Effector CD4-positive, alpha-beta T cell (primary cell): ENCODE data around the gene PRAMEF18. TPM values are rescaled to one million over a fixed set of nuclear protein-coding genes. Genes with fewer than 3 reads are reported as not detected.
"Not testable (repeated sequence)": the region's sequence is repeated elsewhere in the genome, so short reads cannot be mapped to it uniquely, and the experiment has no call there.

Experiments used
- DNase-seq: peaks from one replicate; pipeline ENCODE4 v3.0.0-alpha.2; 2020
- total RNA-seq: gene quantifications from one replicate; lab custom pipeline; 2026; lab: John Stamatoyannopoulos, UW

The PRAMEF18 gene, protein sequence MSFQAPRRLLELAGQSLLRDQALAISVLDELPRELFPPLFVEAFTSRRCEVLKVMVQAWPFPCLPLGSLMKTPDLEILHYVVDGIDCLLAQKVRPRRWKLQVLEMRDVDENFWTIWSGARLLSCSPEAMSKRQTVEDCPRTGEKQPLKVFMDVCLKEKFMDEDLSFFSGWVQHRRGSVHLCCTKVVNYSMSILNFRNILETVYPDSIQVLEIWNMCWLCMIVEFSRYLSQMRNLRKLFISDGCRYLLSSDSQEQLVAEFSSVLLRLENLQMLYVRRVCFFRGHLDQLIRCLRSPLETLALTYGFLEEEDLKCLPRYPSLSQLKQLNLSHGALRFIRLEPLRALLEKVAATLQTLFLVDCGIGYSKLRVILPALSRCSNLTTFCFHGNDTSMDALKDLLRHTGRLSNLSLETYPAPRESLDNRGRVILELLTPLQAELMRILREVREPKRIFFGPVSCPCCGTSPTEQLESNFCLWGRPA
- not detected for total RNA-seq

DNA sequence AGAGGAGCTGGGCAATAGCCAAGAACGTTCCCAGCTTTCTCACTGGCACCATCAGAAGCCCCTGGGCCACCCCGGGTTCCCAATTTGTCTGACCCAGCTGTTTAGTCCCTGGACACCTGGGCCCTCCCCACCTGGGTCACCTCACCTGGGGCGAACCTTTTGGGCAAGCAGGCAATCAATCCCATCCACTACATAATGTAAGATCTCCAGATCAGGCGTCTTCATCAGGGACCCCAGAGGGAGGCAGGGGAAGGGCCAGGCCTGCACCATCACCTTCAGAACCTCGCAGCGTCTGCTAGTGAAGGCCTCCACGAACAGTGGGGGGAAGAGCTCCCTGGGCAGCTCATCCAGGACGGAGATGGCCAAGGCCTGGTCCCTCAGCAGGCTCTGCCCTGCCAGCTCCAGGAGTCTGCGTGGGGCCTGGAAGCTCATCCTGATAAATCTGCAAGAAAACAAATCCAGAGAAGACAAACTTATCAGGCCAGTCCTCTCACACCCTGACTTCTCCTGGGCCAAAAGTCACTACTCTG is at the start of gene PRAMEF18:
TSS of gene PRAMEF18 (minus strand) at position 480 of the 530 bp plus-strand sequence. CDS start at position 432, 48 bp downstream.
- DNase-seq = not testable (repeated sequence)

DNA sequence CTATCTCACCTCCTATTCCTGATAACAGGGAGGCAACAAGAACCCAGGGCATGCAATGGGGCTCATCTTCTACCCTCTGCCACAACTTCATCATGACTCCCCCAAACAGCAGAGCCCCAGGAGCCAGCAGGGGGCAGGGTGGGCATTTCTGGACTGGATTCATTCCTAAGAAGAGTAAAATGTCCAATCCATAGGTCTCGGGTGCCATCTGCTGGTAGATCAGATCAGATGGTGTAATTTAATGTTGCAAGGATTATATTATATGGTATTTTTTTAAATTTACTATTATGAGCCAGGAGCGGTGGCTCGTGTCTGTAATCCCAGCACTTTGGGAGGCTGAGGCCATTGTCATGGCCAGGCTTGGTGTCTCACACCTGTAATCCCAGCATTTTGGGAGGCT is 39.2 kb upstream of the PRAMEF18 start:
- DNase-seq = not testable (repeated sequence)

DNA sequence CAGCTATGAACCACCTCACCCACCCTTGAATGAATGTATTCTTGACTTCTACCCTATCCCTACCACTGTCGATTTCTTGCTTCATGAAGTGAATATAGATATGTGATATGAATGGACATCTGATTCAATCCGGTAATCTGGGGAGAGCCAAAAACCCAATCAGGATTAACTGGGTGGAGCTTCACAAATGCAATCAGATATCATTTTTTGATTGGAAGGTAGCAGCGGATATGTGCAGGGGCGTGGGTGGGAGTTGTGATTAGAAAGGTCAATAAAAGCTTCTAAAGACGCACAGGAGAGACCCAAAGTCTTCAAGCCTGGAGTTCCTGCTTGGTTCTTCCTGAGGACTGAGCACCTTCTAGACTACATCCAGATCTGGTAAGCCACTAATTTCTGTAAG is 27.9 kb upstream of the PRAMEF18 start, which contains the start of gene PRAMEF5:
TSS of gene PRAMEF5 (plus strand) at position 301 of the 400 bp plus-strand sequence. CDS start 5,071 bp downstream, outside the sequence.
- not testable (repeated sequence) for DNase-seq

DNA sequence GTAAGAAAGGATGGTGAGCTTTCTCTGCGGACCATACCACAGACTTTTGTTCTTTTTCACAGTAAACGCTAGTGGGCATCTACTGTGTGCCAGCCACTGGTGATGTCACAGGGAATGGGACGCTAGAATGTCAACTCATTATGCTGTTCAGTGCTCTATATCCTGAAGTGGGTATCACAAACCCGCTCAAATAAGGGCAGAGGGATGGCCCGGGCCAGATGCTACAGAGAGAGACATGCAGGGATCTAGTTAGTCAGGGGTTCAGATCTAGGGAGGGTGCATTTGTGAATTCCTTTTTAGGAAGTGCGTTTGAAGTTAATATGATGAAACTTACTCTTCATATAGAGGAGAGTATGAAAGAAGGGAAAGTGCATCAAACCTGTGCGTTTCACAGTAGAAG is 21.2 kb upstream of the PRAMEF18 start:
- not testable (repeated sequence) for DNase-seq

DNA sequence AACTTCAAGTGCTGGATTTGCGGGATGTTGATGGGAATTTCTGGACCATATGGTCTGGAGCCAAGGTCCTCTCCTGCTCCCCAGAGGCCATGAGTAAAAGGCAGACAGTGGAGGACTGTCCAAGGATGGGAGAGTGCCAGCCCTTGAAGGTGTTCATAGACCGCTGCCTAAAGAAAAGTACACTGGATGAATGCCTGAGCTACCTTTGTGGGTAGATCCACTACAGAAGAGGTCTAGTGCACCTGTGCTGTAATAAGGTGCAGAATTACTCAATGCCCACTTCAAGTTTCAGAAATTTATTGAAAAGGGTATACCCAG is 20.6 kb upstream of the PRAMEF18 start:
- DNase-seq = not testable (repeated sequence)

DNA sequence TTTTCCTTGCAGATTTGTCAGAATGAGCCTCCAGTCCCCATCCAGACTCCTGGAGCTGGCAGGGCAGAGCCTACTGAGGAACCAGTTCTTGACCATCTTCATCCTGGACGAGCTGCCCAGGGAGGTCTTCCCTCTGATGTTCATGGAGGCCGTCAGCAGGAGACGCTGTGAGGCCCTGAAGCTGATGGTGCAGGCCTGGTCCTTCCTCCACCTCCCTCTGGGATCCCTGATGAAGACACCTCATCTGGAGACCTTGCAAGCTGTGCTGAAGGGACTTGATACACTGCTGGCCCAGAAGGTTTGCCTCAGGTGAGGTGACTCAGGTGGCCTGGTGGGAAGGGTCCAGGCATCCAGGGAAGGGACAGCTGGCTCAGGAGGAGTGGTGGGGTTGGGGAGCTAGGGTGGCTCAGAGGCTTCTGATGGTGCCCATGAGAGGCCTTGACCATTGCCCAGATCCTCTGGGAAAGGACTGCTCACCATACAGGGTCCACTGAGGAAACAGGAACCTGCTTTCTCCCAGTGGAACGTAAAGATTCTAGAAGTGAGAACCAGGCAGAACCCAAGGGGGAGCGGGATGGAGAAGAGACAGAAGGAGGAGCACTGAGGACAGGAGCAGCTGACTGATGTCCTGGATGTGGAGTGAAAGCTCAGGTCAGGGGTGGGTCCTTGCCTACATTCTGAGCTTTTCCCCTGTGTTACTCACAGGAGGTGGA is 20.0 kb upstream of the PRAMEF18 start:
- DNase-seq = not testable (repeated sequence)

DNA sequence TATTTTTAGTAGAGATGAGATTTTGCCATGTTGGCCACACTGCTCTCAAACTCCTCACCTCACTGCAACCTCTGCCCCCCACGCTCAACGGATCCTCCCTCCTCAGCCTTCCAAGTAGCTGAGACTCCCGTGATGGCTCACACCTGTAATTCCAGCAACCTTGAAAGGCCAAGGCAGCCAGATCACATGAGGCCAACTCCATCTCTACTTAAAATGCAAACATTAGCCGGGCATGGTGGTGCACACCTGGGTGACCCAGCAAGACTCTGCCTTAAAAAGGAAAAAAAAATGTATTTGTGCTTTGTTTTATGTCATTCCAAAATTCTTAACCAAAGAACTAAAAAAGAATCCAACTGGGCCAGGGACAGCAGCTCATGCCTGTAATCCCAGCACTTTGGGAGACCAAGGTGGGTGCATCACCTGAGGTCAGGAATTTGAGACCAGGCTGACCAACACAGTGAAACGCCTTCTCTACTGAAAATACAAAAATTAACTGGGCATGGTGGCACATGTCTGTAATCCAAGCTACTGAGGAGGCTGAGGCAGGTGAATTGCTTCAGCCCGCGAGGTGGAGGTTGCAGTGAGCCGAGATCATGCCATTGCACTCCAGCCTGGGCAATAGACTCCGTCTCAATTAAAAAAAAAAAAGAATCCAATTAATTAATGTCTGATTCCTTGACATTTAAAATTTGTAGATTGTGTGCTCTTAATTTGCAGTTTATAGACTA is 17.7 kb upstream of the PRAMEF18 start:
- DNase-seq = not testable (repeated sequence)

DNA sequence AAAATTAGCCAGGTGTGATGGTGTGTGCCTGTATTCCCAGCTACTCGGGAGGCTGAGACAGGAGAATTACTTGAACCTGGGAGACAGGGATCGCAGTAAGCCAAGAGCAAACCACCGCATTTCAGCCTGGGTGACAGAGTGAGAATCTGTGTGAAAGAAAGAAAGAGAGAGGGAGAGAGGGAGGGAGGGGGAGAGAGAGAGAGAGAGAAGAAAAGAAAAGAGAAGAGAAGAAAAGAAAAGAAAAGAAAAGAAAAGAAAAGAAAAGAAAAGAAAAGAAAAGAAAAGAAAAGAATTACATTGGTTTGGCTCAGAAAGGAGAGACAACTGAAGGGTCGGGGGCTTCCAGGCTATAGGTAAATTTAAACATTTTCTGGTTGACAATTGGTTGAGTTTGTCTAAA is 13.7 kb upstream of the PRAMEF18 start:
- not testable (repeated sequence) for DNase-seq

DNA sequence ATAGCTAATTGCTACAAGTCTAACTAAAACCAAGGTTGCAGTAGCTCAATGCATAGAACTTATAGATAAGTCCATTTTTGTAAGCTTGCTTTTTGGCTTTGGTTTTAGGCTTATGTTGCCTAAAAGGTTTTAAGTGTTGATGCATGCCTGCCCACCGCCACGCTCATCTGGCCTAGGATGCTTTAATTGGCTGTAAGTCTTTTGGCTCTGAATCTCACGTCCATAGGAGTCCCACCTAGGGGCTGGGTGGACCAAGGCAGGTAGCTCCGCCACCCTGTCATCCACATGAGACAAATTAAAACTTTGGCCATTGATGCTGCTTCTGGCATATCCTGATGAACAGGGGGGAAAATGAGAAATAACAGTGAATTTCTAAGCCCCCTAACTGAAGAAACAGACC is 11.6 kb upstream of the PRAMEF18 start:
- not testable (repeated sequence) for DNase-seq

DNA sequence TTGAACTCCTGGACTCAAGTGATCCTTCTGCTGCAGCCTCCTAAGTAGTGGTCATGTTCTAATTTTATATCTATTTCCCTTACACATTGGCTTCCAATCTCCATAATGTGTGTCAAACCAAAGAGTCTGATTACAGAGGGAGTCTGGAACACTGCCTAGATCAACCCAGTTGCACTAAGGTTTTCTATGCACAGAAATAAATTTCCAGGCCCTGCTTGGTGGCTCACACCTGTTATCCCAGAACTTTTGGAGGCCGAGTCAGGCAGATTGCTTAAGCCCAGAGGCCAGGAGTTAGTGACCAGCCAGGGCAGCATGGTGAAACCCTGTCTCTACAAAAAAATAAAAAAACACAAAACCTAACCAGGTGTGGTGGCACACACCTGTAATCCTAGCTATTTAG is 8.1 kb upstream of the PRAMEF18 start:
- DNase-seq = not testable (repeated sequence)

DNA sequence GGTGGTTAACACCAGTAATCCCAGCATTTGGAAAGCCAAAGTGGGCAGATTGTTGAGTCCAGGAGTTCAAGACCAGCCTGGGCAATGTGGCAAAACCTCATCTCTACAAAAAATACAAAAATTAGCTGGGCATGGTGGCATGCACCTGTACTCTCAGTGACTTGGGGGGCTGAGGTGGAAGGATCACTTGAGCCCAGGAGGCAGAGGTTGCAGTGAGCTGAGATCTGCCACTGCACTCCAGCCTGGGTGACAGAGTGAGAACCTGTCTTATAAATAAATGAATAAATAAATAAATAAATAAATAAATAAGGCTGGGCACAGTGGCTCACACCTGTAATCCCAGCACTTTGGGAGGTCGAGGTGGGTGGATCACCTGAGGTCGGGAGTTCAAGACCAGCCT is 6.1 kb upstream of the PRAMEF18 start:
- not testable (repeated sequence) for DNase-seq

DNA sequence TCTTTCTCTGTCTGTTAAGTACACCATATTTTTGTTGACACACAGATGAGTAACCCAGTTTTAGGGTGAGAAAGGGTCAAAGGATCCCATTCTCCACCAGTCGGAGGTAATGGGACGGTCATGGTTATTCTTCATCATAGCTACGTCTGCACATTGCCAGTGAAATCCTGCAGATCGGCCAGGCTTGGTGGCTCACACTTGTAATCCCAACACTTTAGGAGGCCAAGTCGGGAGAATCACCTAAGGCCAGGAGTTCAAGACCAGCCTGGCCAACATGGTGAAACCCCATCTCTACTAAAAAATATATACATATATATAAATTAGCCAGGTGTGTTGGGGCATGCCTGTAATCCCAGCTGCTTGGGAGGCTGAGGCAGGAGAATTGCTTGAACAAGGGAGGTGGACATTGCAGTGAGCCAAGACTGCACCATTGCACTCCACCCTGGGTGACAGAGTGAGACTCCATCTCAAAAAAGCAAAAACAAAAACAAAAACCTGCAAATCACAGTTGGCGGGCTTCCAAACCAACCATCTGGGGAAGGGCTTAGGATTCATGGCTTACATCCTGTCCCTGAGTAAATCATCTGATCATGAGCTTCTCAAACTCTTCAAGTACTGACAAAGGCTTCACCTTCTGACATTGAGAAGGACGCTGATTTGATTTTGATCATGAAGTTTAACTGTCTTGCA is 5.3 kb upstream of the PRAMEF18 start:
- not testable (repeated sequence) for DNase-seq

DNA sequence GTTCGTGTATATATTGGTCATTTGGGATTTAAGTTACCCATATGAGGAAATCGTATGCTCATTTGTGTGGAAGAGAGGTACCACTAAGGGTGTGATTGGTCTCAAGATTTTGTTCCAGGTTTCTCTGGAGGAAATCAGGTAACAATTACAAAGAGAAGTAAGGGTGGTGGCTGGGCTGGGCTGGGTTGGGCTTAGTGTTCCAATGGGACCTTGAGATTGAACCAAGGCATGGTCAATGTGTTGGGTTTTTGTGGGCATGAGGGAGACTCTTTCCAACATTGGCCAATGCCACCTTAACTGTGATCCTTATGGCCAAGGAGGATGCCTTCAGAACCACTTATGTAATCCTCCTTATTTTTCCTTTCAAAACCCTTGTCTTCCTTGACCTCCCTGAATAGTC is 4.6 kb upstream of the PRAMEF18 start:
- DNase-seq = not testable (repeated sequence)

DNA sequence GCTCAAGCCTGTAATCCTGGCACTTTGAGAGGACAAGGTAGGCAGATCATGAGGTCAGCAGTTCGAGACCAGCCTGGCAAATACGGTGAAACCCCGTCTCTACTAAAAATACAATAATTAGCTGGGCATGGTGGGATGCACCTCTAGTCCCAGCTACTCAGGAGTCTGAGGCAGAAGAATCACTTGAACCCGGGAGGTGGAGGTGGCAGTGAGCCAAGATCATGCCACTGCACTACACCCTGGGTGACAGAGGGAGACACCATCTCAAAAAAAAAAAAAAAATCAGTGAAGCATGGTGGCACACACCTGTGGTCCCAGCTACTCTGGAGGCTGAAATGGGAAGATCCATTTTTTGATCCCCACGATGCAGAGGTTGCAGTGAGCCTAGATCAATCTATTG is 4.1 kb upstream of the PRAMEF18 start:
- DNase-seq = not testable (repeated sequence)

DNA sequence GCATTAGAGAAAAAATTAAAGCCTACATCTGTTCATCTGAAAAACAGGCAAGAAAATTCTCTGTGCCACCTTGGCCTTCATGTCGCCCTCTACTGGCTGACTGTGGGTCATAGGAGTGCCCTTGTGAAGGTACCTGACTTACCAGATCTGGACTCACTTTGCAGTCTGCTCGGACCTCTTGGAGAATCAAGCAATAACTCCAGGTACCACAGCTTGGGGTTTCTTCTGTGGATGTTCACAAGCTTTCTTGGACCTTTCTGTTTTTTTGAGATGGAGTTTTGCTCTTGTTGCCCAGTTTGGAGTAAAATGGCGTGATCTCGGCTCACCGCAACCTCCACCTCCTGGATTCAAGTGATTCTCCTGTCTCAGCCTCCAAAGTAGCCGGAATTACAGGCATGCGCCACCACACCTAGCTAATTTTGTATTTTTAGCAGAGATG is 2.4 kb upstream of the PRAMEF18 start:
- DNase-seq = no peak

DNA sequence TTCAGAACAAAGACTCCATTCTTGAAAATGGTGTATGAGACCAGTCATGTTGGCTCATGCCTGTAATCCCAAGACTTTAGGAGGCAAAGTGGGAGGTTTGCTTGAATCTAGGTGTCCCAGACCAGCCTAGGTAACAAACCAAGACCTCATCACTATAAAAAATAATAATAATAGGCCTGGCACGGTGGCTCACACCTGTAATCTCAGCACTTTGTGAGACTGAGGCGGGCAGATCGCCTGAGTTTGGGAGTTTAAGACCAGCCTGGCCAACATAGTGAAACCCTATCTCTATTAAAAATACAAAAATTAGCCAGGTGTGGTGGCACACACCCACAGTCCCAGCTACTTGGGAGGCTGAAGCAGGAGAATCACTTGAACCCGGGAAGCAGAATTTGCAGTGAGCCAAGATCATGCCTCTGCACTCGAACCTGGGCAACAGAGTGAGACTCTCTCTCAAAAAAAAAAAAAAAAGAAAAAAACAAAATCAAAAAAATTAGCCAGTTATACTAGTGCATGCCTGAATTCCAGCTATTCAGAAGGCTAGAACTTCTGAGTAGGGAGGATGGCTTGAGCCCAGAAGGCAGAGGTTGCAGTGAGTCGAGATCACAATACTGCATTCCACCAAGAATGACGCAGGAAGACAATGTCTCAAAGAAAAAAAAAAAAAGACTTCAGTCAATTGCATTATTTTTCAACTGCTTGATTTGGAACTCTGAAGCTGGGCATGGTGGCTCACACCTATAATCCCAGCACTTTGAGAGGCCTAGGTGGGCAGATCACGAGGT is 1.5 kb upstream of the PRAMEF18 start:
- DNase-seq = not testable (repeated sequence)

DNA sequence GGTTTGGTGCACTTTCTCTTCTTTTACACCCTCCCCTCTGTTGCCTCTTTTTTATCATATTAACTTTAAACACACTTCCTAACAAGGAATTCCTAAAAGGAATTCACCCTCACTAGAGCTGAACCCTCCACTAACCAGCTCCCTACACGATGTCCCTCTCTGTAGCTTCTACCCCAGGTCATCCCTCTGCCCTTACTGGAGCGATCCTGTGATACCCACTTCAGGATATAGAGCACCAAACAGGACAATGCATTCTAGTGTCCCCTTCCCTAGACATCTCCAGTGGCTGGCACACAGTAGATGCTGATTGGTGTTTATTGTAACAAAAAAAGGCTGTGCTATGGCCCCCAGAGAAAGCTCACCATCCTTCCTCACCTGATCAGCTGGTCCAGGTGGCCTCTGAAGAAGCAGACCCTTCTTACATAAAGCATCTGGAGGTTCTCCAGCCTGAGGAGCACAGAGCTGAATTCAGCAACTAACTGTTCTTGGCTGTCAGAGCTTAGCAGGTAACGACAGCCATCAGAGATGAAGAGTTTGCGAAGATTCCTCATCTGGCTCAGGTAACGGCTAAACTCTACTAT is 1.4 kb downstream of the PRAMEF18 start:
- DNase-seq = no peak

DNA sequence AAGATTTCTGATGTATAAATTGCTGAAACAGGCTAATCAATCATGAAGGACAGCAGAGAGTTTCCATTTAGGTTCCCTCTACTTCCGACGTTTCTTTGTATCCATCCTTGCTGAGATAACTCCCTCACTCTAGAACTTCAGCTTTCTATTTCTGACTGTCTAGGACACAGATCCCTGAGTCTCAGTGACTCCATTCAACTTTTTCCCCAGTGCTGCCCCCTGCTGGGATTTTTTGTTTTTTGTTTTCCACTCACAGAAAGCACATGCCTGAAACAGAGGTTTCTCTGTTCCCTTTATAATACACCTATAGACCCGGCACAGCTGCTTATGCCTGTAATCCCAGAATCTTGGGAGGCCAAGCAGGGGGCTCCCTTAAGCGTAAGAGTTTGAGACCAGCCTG is 3.2 kb downstream of the PRAMEF18 start:
- not testable (repeated sequence) for DNase-seq

DNA sequence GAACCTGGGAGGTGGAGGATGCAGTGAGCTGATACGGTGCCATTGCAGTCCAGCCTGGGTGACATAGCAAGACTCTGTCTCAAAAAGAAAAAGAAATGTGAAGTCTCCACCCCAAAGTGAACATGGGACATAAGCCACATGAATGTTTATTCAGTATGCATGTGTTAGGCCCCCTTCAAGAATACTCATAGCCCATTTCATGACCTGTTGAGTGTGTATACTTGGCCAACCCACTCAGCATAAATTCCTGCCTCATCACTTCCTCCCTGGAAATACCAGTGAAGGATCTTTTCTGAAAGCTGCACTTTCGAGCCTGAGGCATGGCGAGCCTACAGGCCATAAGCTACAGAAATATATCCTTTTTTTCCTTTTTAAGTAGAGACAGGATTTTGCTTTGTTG is 6.8 kb downstream of the PRAMEF18 start:
- not testable (repeated sequence) for DNase-seq

DNA sequence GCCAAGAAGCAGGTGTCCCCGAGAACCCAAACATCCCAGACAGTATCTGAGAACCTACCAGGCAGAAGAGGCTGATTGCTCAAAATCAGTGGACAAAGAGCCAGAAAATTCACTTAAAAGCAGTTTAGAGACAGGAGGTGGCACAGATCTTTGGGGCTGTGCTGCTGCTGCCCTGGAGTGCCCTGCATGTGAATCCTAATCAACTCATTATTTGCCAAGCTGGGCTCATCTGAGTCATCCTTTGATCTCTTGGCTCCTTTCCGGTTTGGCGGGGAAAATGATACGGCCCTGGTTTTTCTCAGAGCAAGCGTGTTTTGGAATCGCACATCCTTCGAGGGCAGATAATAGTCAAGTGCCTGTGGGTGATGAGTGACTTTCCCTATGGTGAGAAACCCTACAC is 9.3 kb downstream of the PRAMEF18 start:
- DNase-seq = not testable (repeated sequence)

DNA sequence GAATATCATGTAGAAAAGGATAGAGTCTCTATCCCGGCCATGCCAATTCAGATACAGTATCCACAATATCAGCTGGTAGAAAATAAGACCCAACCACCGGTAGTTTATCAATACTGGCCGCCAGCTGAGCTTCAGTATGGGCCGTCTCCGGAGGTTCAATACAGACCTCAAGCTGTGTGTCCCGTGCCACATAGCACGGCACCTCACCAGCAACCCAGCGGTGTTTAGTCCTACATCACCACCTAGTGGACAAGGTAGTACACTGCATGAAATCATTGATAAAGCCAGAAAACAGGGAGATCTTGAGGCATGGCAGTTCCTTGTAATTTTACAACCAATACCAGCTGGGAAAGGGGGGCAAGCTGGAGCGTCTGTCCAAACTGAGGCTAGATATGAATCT is 17.2 kb downstream of the PRAMEF18 start:
- DNase-seq = not testable (repeated sequence)
